NB4 (cell line): ENCODE data around the gene NR4A1.

Experiments used
- CTCF ChIP-seq: IDR thresholded peaks from one replicate; pipeline ENCODE4 v1.5.1; 2012; ENCODE audit warnings: low read depth, low read length
- MAX ChIP-seq: IDR thresholded peaks from 2 replicates; pipeline ENCODE4 v1.6.1; 2011; ENCODE audit warnings: low read depth, low read length
- POLR2A ChIP-seq: IDR thresholded peaks from 2 replicates; pipeline ENCODE4 v1.6.1; 2011; ENCODE audit warnings: mild to moderate bottlenecking; ENCODE audit not compliant: insufficient read length; ENCODE audit errors: extremely low read depth

GRCh38 chr12:52073531-52074381 lies 22.5 kb downstream of the NR4A1 start:
- TF ChIP-seq CTCF = no peak
- 0 out of 2 replicates have a peak, but pooled peaks have one; percentile 48 for TF ChIP-seq MAX
- no peak for TF ChIP-seq POLR2A
